ENCODE data around the gene HMGN4. TPM values are rescaled to one million over a fixed set of nuclear protein-coding genes. Genes with fewer than 3 reads are reported as not detected.
A peak's percentile ranks its signal among the peaks of the same experiment; 100 is the strongest.

HMGN4 gene
- polyA plus RNA-seq, 3 donors, result 28.1 to 116 (median 91.3) TPM

- intact Hi-C loops (cut with micrococcal nuclease), result loop anchor here in 1 of 2 donors (10.0 kb wide), 1 partner anchor 401 kb away; no protein-coding TSS in a partner anchor
- H4K20me1 ChIP-seq (ENCODE audit: insufficient read depth, low read length), result no peaks in the 10 kb centered on the region
- no peak overlapping the region for H3K27ac ChIP-seq (ENCODE audit: low read depth in 1 of 2, low read length in 2 of 2)
- no peak overlapping the region for H3K9ac ChIP-seq (ENCODE audit: insufficient read depth, low read length, poor library complexity, severe bottlenecking)
- peaks cover 20 to 28% of the 10 kb centered on the region in 2 donors for H3K4me1 ChIP-seq (ENCODE audit: control insufficient read depth in 1 of 2, insufficient read depth in 2 of 2, low read length in 2 of 2)
- H2AFZ ChIP-seq (ENCODE audit: insufficient read depth, low read depth, low read length, poor library complexity, severe bottlenecking), result no peak overlapping the region
- Mint-ChIP-seq H3K4me1 (peaks cover 29% of the 10 kb centered on the region), H3K9me3 (peaks cover 3 to 12% (median 11%) of the 10 kb centered on the region in 7 donors), H3K27ac (peak overlapping the region in 3 of 7 donors; percentile 26 to 87 (median 80)), H3K36me3 (no peaks in the 10 kb centered on the region), H3K4me3 (no peak overlapping the region), H3K27me3 (ENCODE audit: low read depth in 3 of 3) (peaks cover 2 to 5% (median 3%) of the 10 kb centered on the region in 3 donors)
- no peaks in the 10 kb centered on the region for H3K9me3 ChIP-seq (replicated peaks in 1 of 2; ENCODE audit: control insufficient read depth in 1 of 2, insufficient read depth in 1 of 2, low read length in 2 of 2)
- no peaks in the 10 kb centered on the region for H3K79me2 ChIP-seq (ENCODE audit: insufficient read depth, low read length)
- 97% methylated on average over 5 of the region's 10 CpGs for WGBS (ENCODE audit: insufficient coverage)
- DNase-seq, result no peak
- H3K36me3 ChIP-seq (replicated peaks in 1 of 2; ENCODE audit: control insufficient read depth in 1 of 2, insufficient read depth in 2 of 2, low read length in 2 of 2), result no peaks in the 10 kb centered on the region
- no peak overlapping the region for H3K4me3 ChIP-seq (replicated peaks in 1 of 3; ENCODE audit: low read depth in 2 of 3, low read length in 3 of 3)
- no peak overlapping the region for H3K4me2 ChIP-seq (replicated peaks; ENCODE audit: extremely low read depth, low read length, poor library complexity, severe bottlenecking)
- TF ChIP-seq, protein P1, sequence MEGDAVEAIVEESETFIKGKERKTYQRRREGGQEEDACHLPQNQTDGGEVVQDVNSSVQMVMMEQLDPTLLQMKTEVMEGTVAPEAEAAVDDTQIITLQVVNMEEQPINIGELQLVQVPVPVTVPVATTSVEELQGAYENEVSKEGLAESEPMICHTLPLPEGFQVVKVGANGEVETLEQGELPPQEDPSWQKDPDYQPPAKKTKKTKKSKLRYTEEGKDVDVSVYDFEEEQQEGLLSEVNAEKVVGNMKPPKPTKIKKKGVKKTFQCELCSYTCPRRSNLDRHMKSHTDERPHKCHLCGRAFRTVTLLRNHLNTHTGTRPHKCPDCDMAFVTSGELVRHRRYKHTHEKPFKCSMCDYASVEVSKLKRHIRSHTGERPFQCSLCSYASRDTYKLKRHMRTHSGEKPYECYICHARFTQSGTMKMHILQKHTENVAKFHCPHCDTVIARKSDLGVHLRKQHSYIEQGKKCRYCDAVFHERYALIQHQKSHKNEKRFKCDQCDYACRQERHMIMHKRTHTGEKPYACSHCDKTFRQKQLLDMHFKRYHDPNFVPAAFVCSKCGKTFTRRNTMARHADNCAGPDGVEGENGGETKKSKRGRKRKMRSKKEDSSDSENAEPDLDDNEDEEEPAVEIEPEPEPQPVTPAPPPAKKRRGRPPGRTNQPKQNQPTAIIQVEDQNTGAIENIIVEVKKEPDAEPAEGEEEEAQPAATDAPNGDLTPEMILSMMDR (IDR thresholded peaks at IDR 0.05), result no peak
- H3K27me3 ChIP-seq (ENCODE audit: control insufficient read depth in 2 of 2, insufficient read depth in 2 of 2, low read length in 2 of 2), result no peaks in the 10 kb centered on the region
These were observed 37.4 kb downstream of the HMGN4 start for GRCh38 chr6:26575494-26575939.

GRCh38 chr6:26576407-26576843, 38.3 kb downstream of the HMGN4 start:
- Histone ChIP-seq H3K27ac (ENCODE audit: low read depth in 1 of 2, low read length in 2 of 2) (peak overlapping the region in 1 of 2 donors; percentile 20), H3K4me3 (replicated peaks in 1 of 3; ENCODE audit: low read depth in 2 of 3, low read length in 3 of 3) (peak overlapping the region; percentile 30 to 77 (median 43)), H3K79me2 (ENCODE audit: insufficient read depth, low read length) (no peaks in the 10 kb centered on the region), H3K27me3 (ENCODE audit: control insufficient read depth in 2 of 2, insufficient read depth in 2 of 2, low read length in 2 of 2) (no peaks in the 10 kb centered on the region), H3K9ac (ENCODE audit: insufficient read depth, low read length, poor library complexity, severe bottlenecking) (peak overlapping the region; percentile 38), H3K9me3 (replicated peaks in 1 of 2; ENCODE audit: control insufficient read depth in 1 of 2, insufficient read depth in 1 of 2, low read length in 2 of 2) (no peaks in the 10 kb centered on the region), H3K4me2 (replicated peaks; ENCODE audit: extremely low read depth, low read length, poor library complexity, severe bottlenecking) (peak overlapping the region; percentile 84), H2AFZ (ENCODE audit: insufficient read depth, low read depth, low read length, poor library complexity, severe bottlenecking) (no peak overlapping the region), H3K36me3 (replicated peaks in 1 of 2; ENCODE audit: control insufficient read depth in 1 of 2, insufficient read depth in 2 of 2, low read length in 2 of 2) (no peaks in the 10 kb centered on the region), H4K20me1 (ENCODE audit: insufficient read depth, low read length) (no peaks in the 10 kb centered on the region), H3K4me1 (ENCODE audit: control insufficient read depth in 1 of 2, insufficient read depth in 2 of 2, low read length in 2 of 2) (peaks cover 20 to 28% of the 10 kb centered on the region in 2 donors)
- peak overlapping the region; percentile 65 to 93 (median 80) for H3K27ac Mint-ChIP-seq
- WGBS (ENCODE audit: insufficient coverage), result 0% methylated on average over 3 of the region's 7 CpGs
- TF ChIP-seq, protein P1 (IDR thresholded peaks at IDR 0.05), result no peak
- no peaks in the 10 kb centered on the region for H3K36me3 Mint-ChIP-seq
- DNase-seq, result peak; percentile 59 to 83 (median 81)
- peak overlapping the region; percentile 92 to 99 for H3K4me3 Mint-ChIP-seq
- H3K27me3 Mint-ChIP-seq (ENCODE audit: low read depth in 3 of 3), result peaks cover 2 to 7% (median 5%) of the 10 kb centered on the region in 3 donors
- H3K4me1 Mint-ChIP-seq, result peaks cover 29% of the 10 kb centered on the region
- peaks cover 2 to 12% (median 11%) of the 10 kb centered on the region in 7 donors for H3K9me3 Mint-ChIP-seq
- intact Hi-C loops (cut with micrococcal nuclease), result loop anchor here in 1 of 2 donors (10.0 kb wide), 1 partner anchor 402 kb away; no protein-coding TSS in a partner anchor

Data from CD14-positive monocyte (primary cell).